Astrocyte of the cerebellum (primary cell): Measurements from ENCODE around the gene CKAP5.

Source experiments
- DNase-seq: peaks from one replicate; pipeline ENCODE4 v3.0.0-alpha.2; 2011; ENCODE audit warnings: low read depth
- H3K4me3 ChIP-seq: 2 replicates; pipeline ENCODE4 v1.5.1; 2011; ENCODE audit warnings: mild to moderate bottlenecking, low read depth, low read length, moderate library complexity
- in situ Hi-C: cut with HindIII; loops from 2 replicates; pipeline ENCODE4 v1.10.0; 2017; ENCODE audit warnings: low sequenced_read_pairs
- TF ChIP-seq, protein P1 (sequence below): IDR thresholded peaks from 2 replicates; pipeline ENCODE4 v1.5.1; 2012; ENCODE audit warnings: low read length, low read depth, moderate library complexity, mild to moderate bottlenecking; ENCODE audit errors: missing control alignments

Gene CKAP5

DNA sequence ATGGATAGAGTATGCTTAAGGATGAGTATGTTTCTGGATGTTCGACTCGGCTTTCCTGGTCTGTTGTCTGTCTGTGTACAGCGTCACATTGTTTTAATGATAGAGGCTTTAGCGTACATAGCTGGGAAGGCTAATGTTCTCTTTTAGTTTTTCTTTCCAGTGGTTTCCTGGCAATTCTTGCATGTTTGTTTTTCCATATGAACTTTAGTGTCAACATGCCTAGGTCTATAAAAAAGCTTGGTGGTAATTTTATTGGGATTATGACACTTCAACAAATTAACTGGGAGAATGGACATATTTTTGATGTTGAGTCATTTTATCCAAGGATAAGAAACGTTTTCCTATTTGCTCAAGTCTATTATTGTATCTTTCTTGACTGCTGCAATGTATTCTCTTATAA, 109.5 kb downstream of the CKAP5 start:
- DNase-seq: no peak
- H3K4me3 ChIP-seq: no peak overlapping the region
- TF ChIP-seq, protein P1, sequence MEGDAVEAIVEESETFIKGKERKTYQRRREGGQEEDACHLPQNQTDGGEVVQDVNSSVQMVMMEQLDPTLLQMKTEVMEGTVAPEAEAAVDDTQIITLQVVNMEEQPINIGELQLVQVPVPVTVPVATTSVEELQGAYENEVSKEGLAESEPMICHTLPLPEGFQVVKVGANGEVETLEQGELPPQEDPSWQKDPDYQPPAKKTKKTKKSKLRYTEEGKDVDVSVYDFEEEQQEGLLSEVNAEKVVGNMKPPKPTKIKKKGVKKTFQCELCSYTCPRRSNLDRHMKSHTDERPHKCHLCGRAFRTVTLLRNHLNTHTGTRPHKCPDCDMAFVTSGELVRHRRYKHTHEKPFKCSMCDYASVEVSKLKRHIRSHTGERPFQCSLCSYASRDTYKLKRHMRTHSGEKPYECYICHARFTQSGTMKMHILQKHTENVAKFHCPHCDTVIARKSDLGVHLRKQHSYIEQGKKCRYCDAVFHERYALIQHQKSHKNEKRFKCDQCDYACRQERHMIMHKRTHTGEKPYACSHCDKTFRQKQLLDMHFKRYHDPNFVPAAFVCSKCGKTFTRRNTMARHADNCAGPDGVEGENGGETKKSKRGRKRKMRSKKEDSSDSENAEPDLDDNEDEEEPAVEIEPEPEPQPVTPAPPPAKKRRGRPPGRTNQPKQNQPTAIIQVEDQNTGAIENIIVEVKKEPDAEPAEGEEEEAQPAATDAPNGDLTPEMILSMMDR: no peak
- in situ Hi-C loops: no loop called here

DNA sequence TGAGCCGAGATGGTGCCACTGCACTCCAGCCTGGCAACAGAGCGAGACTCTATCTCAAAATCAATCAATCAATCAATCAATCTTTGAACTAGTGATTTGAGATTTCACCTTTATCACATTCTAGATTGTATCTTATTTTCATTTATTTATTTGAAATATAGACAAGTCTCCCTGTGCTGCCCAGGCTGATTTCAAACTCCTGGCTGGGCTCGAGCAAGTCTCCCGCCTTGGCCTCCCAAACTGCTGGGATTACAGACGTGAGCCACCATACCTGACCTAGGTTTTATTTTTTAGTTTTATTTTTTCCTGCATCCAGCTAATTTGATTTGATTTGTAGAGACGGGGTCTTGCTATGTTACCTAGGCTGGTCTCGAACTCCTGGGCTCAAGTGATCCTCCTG, 109.9 kb downstream of the CKAP5 start:
- in situ Hi-C loops: no loop called here
- no peak for DNase-seq
- TF ChIP-seq, protein P1: no peak
- no peak overlapping the region for H3K4me3 ChIP-seq

DNA sequence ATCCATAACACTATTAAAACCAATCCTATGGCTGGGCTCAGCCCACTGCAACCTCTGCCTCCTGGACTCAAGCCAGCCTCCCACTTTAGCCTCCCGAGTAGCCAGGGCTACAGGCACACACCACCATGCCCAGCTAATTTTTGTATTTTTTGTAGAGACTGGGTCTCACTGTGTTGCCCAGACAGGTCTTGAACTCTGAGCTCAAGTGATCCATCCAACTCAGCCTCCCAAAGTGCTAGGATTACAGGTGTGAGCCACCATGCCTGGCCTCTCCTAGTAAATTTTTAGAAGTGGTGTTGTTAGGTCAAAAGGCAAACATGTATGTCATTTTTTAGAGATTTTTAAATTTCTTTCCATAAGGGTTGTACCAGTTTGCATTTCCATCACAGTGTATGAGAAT, 112.8 kb downstream of the CKAP5 start:
- in situ Hi-C loops: no loop called here
- no peak overlapping the region for H3K4me3 ChIP-seq
- no peak for DNase-seq
- TF ChIP-seq, protein P1: no peak

DNA sequence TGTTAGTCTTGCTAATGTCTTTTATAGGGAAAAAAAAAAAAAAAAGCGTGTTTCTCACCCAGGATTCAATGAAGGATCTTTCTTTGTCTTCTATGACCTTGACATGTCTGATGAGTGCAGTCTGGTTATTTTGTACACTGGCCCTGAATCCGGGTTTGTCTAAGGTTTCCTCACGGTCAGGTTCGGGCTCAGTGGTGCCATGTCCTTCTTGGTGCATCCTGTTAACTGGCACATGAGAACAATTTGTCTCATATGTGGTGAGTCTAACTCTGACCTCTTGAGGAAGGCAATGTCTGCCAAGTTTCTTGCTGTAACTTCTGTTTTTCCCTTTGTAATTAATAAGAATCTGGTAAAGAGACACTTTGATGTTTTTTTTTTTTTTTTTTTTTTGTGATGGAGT, 114.5 kb downstream of the CKAP5 start:
- H3K4me3 ChIP-seq: no peak overlapping the region
- DNase-seq: no peak
- TF ChIP-seq, protein P1: no peak
- in situ Hi-C loops: no loop called here

DNA sequence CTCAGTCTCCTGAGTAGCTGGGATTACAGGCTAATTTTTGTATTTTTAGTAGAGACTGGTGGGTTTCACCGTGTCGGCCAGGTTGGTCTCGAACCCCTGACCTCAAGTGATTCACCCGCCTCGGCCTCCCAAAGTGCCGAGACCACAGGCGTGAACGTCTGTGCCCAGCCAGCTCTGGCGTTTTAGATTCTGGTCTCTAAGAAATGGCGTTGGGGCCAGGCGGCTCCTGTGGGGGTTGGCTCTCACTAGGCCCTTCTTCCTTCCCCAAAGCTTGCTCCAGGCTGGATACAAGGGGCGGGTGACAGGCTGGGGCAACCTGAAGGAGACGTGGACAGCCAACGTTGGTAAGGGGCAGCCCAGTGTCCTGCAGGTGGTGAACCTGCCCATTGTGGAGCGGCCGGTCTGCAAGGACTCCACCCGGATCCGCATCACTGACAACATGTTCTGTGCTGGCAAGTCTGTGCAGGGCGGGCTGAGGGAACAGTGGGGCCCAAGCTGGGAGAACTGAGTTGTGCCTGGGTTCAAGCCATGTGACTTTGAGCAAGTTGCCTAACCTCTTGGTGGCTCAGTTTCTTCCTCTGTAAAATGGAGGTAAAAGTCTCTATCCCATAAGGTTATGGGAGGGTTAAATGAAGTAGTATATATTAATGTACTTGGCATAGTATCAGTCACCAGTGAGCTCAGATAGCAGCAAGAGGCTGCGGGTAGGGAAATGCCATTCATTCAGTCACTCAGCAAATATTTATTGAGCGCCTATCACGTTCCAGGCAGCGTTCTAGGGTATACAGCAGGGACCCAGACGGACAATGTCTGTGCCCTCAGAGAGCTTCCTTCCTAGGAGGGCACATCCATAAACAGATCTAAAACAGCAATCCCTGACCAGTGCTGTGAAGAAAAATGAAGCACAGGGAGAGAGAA, 116.7 kb downstream of the CKAP5 start:
- no peak overlapping the region for H3K4me3 ChIP-seq
- TF ChIP-seq, protein P1: no peak
- no peak for DNase-seq
- in situ Hi-C loops: no loop called here

DNA sequence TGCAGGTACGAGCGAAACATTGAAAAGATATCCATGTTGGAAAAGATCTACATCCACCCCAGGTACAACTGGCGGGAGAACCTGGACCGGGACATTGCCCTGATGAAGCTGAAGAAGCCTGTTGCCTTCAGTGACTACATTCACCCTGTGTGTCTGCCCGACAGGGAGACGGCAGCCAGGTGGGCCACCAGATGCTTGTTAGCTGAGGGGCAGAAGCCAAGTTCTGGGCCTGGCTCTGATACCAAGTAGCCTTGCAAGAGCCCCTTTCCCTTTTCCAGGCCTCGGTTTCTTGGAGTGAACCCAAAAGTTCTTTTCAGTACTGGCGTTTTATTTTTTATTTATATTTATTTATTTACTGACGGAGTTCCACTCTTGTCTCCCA, 117.4 kb downstream of the CKAP5 start:
- H3K4me3 ChIP-seq: no peak overlapping the region
- in situ Hi-C loops: no loop called here
- TF ChIP-seq, protein P1: no peak
- no peak for DNase-seq
